Bone marrow (tissue), 2 donors: ENCODE results near the gene IRF2.

Experiments used
- DNase-seq, 2 donors: peaks; one replicate each; lab custom pipeline; 2025; lab: John Stamatoyannopoulos, UW

The IRF2 gene

DNA sequence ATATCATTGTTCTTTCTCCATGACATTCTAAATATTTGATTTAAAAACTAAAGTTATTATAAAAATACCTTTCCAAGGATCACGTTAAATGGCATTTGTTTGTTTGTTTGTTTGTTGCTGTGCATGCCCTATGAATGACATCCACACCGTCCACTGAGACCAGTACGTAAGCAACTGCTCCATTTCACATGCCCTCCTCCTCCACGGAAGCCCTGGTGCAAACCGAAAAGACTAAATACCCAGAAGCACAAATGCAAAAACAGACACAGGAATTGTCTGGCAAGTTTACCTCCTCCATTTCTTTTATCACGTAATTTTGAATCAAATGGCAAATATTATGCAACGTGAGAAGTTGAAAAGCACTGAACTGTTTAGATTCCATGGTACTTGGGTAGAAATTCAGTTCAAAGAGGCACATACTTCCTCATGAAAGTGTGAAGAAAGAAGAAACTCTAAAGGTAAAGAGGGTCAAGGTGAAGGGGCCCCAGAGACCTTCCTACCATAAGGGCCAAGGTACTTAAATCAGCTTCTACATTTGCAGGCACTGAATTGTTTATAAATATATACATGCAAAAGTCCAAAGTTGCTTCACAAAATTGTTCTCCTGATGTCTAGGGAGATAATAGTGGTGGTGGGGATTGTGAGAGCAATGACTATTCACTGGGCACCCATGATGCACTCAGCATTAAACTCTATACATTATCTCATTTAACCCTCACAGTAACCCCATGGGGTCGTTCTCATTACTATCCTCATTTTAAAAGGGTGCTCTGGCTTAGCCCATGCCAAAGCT is 23.4 kb downstream of the IRF2 start:
- no peak for DNase-seq

GRCh38 chr4:184450045-184450444 is 24.3 kb downstream of the IRF2 start:
- DNase-seq, result peak in 1 of 2 donors; percentile 6

DNA sequence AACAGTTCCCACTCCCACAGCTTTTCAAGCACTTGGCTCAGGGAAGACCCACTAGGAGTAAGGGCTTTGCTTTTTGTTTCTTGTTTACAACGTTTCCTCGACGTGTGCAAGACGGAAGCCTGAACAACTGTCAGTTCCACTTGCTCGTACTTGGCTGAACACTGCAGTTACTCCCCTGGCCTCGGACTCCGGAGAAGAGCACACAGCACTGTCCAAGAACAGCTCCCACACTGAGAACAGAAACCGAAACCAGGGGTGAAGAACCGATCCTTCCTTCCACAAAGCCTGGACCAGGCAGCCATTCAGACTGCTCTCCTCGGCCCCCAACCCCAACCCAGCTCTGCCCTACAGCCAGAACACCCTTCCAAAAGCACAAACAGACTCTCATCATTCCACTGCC is 25.5 kb downstream of the IRF2 start:
- DNase-seq, result peak in 1 of 2 donors; percentile 72

DNA sequence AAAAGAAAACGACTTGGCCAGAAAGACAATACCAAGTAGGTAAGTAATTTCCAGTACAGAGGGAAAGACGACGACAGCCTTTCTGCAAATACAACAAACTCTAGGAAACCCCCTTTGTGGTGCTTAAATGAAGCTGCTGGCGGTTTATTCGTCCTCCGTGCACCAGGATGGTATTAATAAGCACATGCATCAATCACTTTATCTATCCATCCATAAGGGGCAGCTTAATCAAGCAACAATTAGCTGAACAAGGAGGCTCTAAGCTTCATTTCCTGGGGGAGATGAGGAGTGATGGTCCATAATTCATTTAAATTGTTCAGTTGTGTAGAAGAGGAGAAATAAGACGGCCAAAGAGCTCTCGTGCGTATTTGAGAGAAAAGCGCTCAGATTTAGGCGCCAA is 26.2 kb downstream of the IRF2 start:
- DNase-seq, result no peak

DNA sequence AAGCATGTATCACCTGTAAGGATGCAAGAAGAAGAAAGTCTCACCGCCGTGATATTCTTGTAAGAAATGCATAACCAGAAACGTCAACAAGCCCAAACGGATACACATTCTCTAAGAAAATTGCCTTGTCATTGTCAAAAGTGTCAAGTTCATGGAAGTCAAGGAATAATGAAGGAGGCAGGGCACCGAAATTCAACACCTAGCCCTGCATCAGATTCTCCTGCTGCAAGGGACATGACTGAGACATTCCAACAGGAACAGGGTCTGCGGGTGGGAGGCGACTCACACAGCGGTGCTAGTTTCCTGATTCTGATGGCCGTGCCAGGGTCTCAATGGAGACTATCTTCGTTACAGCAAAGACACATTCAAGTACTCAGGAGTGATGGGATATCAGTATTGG is 26.7 kb downstream of the IRF2 start:
- DNase-seq, result no peak

GRCh38 chr4:184446132-184446658 is 28.2 kb downstream of the IRF2 start:
- no peak for DNase-seq

- DNase-seq, result no peak
Observed at GRCh38 chr4:184444953-184445309, 29.4 kb downstream of the IRF2 start.

- no peak for DNase-seq
Observed at GRCh38 chr4:184444215-184444952, 30.0 kb downstream of the IRF2 start.

- DNase-seq, result no peak
Observed at GRCh38 chr4:184443318-184443717, 31.0 kb downstream of the IRF2 start.

- DNase-seq, result no peak
Observed at GRCh38 chr4:184442314-184442635, 32.1 kb downstream of the IRF2 start.

GRCh38 chr4:184441461-184442313 is 32.7 kb downstream of the IRF2 start:
- DNase-seq, result no peak

- DNase-seq, result no peak
Observed at GRCh38 chr4:184440595-184441358, 33.6 kb downstream of the IRF2 start.

GRCh38 chr4:184439856-184440594 is 34.3 kb downstream of the IRF2 start:
- no peak for DNase-seq

- DNase-seq, result no peak
Observed at GRCh38 chr4:184439386-184439785, 35.0 kb downstream of the IRF2 start.

GRCh38 chr4:184438375-184438774 is 36.0 kb downstream of the IRF2 start:
- DNase-seq, result no peak

DNA sequence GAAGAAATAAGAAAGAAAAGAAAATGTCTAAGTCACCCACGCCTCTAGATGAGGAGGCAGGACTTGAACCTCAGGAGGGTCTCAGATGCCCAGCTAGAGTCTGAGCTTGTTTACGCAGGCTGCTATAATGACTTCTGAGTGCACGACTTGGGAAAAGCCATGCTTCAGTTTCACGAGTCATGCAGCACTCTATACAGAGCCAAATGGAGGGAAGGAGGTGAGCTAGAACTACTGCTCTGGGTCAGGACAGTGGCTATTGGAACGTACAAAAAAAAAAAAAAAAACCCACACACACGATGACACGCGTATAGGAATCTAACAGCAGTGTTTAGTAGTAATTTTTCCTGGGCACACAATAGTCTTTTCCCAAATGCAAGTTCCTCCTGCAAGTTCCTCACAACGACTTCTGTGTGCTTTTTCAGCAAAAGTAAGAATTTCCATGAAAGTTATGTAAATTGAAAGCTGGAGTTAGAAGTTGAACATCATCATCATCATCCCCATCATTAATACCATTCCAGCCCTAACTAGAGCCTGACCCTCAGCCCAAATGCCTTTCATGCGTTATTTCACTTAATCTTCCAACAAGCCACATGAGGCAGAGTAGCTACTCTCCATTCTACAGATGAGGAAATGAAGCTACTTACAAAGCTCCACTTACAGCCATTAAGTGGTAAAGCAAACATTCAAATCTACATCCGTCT is 36.6 kb downstream of the IRF2 start:
- DNase-seq, result peak in 1 of 2 donors; percentile 42

GRCh38 chr4:184434501-184435066 is 39.8 kb downstream of the IRF2 start:
- no peak for DNase-seq

DNA sequence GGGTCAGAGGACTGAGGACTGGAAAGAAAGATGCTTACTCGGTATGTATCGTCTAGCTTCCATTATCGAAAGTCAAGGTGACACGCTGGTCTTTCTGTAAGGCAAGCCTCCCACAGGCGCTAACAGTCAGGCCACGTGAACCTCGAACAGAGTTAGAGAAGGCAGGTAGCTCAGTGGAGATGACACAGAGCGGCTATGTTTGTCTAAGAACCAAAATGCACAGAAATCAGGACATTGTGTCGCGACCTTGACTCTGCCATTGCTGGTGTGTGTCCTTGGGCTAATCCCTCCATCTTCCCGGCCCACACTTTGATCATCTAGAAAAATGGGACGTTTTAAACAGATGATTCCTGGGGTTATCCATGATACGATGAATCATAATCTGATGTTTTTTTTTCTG is 40.3 kb downstream of the IRF2 start:
- DNase-seq, result no peak

DNA sequence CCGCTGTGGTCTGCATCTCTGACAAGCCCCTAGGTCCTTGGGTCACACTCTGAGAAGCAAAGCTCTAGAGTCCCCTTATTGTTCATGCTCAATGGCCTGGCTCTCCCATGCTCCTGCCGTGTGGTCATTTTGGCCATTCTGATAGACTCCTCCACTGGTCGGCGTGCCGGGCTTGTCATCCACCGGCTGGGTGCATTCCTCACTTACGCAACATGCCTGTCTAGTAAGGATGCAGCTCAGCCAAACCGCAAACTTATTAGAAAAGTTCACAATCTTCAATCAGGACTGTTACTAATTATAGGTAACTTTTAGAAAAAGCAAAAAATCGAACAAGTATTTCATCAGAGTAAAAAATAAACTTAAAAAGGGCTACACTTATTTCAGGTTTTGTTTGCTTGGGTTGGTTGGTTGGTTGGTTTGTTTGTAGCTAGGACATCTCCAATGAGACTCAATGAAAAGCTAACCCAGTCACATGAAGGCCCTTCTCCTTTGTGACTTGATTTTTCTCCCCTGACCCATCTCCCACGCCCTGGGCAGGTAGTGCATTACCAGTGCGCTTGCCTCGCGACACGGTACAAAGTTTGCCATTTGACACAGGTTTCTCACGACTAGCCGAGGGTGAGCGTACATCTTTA is 41.0 kb downstream of the IRF2 start:
- DNase-seq, result no peak
